Natural killer cell (primary cell): ENCODE data around the gene ANKRD11. TPM values are rescaled to one million over a fixed set of nuclear protein-coding genes. Genes with fewer than 3 reads are reported as not detected.
A peak's percentile ranks its signal among the peaks of the same experiment; 100 is the strongest.

Experiments used
- ATAC-seq, 3 donors: fragments of 150-1000 bp in 2 of 3; fragments of 200-7000 bp in 1 of 3; cut with Tn5 transposase; 1 replicate in 1 of 3; 2 replicates in 2 of 3; pipeline ENCODE4 v1.10.0; 2021; ENCODE audit warnings: mild to moderate bottlenecking in 2 of 3, moderate library complexity in 2 of 3
- DNase-seq, 2 donors: peaks; one replicate each; pipeline versions ENCODE4 v3.0.0 to v3.0.0-alpha.2; 2013 to 2021; ENCODE audit warnings: mixed read lengths in 1 of 2
- H3K27ac ChIP-seq: one replicate; pipeline ENCODE4 v1.5.1; 2013; ENCODE audit warnings: mild to moderate bottlenecking, low read length
- H3K27me3 ChIP-seq: one replicate; pipeline ENCODE4 v1.6.1; 2013; ENCODE audit warnings: low read length; ENCODE audit not compliant: control insufficient read depth, insufficient read depth
- H3K36me3 ChIP-seq: one replicate; pipeline ENCODE4 v1.6.1; 2013; ENCODE audit warnings: low read length; ENCODE audit not compliant: control insufficient read depth, insufficient read depth
- H3K4me1 ChIP-seq: one replicate; pipeline ENCODE4 v1.6.1; 2013; ENCODE audit warnings: low read length; ENCODE audit not compliant: control insufficient read depth, insufficient read depth
- H3K4me3 ChIP-seq: one replicate; pipeline ENCODE4 v1.5.1; 2013; ENCODE audit warnings: low read length
- H3K9me3 ChIP-seq: one replicate; pipeline ENCODE4 v1.6.1; 2013; ENCODE audit warnings: low read length; ENCODE audit not compliant: control insufficient read depth, insufficient read depth
- H3K27ac Mint-ChIP-seq, 2 donors: one replicate each; pipeline ENCODE4 v1.8.0; 2022; ENCODE audit warnings: mild to moderate bottlenecking in 2 of 2, mixed read lengths in 2 of 2, moderate library complexity in 1 of 2
- H3K27me3 Mint-ChIP-seq, 2 donors: one replicate each; pipeline ENCODE4 v1.8.0; 2022; ENCODE audit warnings: low read depth in 2 of 2, mixed read lengths in 2 of 2
- H3K36me3 Mint-ChIP-seq: one replicate; pipeline ENCODE4 v1.8.0; 2022; ENCODE audit warnings: mixed read lengths
- H3K4me1 Mint-ChIP-seq, 2 donors: one replicate each; pipeline ENCODE4 v1.8.0; 2022; ENCODE audit warnings: mixed read lengths in 2 of 2
- H3K4me3 Mint-ChIP-seq: one replicate; pipeline ENCODE4 v1.8.0; 2022; ENCODE audit warnings: mild to moderate bottlenecking, moderate library complexity, mixed read lengths
- H3K9me3 Mint-ChIP-seq, 2 donors: one replicate each; pipeline ENCODE4 v1.8.0; 2022; ENCODE audit warnings: mixed read lengths in 2 of 2
- WGBS: methylation state at CpG from one replicate; pipeline ENCODE4 v1.1.7; 2013; ENCODE audit warnings: missing lambda C conversion rate; ENCODE audit not compliant: insufficient coverage; 5-methylcytosine and 5-hydroxymethylcytosine counted together
- intact Hi-C: fragments of 100-400 bp; cut with micrococcal nuclease; formaldehyde crosslinking; loops from one replicate; pipeline ENCODE4 v1.14.2; 2022
- total RNA-seq, 4 donors: library from RNA; stranded (reverse); fragments of 120-200 nt in 1 of 4; gene quantifications; one replicate each; pipeline versions ENCODE4 v1.2.3 to v1.2.4, GENCODE V29; 2013 to 2022
- TF ChIP-seq, protein P1 (sequence below): fragments of 200-600 bp; IDR thresholded peaks from one replicate; pipeline ENCODE4 v1.8.0; 2022; ENCODE audit warnings: antibody characterized with exemption

ANKRD11 gene
- total RNA-seq, 3 donors from 2014 or later (not counting 1 experiment from before 2014, with no cell fraction given), result 230 to 299 (median 287) TPM

DNA sequence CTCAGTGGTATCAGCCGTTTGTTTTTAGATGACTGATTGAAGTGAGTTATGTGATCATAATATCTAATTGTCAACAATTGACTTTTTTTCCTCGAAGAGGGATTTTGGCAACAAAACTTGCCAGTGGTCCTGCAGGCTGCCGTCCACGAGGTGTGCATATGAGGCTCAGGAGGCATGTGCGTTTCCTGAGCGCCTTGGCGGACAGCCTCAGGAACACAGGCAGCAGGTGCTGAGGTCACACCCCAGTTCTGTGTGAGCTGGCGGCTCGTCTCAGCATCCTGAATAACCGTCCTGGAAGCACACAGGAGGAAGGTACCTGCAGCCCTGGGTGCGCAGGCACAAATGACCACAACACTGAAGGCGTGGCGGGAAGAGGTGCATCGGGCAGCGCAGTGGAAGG is 29.5 kb upstream of the ANKRD11 start:
- DNase-seq (no peak), ATAC-seq (no peak)
- peaks cover 0 to 4% of the 10 kb centered on the region in 2 donors for H3K4me1 Mint-ChIP-seq
- H3K4me3 Mint-ChIP-seq, result no peak overlapping the region
- Histone ChIP-seq H3K9me3 (no peaks in the 10 kb centered on the region), H3K27me3 (no peaks in the 10 kb centered on the region), H3K36me3 (peaks cover 64% of the 10 kb centered on the region), H3K27ac (no peak overlapping the region), H3K4me3 (no peak overlapping the region), H3K4me1 (no peaks in the 10 kb centered on the region)
- intact Hi-C loops, result no loop called here
- WGBS, result 92% methylated on average over 15 of the region's 15 CpGs
- TF ChIP-seq, protein P1, sequence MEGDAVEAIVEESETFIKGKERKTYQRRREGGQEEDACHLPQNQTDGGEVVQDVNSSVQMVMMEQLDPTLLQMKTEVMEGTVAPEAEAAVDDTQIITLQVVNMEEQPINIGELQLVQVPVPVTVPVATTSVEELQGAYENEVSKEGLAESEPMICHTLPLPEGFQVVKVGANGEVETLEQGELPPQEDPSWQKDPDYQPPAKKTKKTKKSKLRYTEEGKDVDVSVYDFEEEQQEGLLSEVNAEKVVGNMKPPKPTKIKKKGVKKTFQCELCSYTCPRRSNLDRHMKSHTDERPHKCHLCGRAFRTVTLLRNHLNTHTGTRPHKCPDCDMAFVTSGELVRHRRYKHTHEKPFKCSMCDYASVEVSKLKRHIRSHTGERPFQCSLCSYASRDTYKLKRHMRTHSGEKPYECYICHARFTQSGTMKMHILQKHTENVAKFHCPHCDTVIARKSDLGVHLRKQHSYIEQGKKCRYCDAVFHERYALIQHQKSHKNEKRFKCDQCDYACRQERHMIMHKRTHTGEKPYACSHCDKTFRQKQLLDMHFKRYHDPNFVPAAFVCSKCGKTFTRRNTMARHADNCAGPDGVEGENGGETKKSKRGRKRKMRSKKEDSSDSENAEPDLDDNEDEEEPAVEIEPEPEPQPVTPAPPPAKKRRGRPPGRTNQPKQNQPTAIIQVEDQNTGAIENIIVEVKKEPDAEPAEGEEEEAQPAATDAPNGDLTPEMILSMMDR, result no peak
- no peaks in the 10 kb centered on the region for H3K27me3 Mint-ChIP-seq
- no peaks in the 10 kb centered on the region for H3K9me3 Mint-ChIP-seq
- H3K36me3 Mint-ChIP-seq, result peaks cover 15% of the 10 kb centered on the region
- no peak overlapping the region for H3K27ac Mint-ChIP-seq

DNA sequence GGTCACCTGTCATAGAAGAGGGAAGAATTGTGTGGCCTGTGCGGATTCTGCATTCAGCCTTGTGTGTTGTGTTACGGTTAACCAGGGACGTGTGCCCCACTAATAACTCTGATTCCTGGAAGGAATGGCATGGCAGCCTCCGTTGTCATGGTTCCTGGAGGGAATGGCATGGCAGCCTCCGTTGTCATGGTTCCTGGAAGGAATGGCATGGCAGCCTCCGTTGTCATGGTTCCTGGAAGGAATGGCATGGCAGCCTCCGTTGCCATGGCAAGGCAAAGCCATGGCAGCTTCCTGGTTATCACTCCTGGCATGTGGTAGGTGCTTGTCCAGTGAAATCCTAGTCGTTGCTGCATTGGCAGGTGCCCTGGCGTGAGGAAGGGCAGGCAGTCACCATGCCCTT is 26.8 kb upstream of the ANKRD11 start:
- no peak for ATAC-seq
- Mint-ChIP-seq H3K4me3 (no peak overlapping the region), H3K27me3 (no peaks in the 10 kb centered on the region), H3K27ac (no peak overlapping the region), H3K4me1 (peaks cover 0 to 4% of the 10 kb centered on the region in 2 donors), H3K9me3 (no peaks in the 10 kb centered on the region), H3K36me3 (peaks cover 10% of the 10 kb centered on the region)
- Histone ChIP-seq H3K27ac (no peak overlapping the region), H3K27me3 (no peaks in the 10 kb centered on the region), H3K9me3 (no peaks in the 10 kb centered on the region), H3K4me1 (no peaks in the 10 kb centered on the region), H3K36me3 (peaks cover 53% of the 10 kb centered on the region), H3K4me3 (no peak overlapping the region)
- 87% methylated on average over 9 of the region's 9 CpGs for WGBS
- DNase-seq, result no peak
- intact Hi-C loops, result no loop called here
- TF ChIP-seq, protein P1, result no peak

DNA sequence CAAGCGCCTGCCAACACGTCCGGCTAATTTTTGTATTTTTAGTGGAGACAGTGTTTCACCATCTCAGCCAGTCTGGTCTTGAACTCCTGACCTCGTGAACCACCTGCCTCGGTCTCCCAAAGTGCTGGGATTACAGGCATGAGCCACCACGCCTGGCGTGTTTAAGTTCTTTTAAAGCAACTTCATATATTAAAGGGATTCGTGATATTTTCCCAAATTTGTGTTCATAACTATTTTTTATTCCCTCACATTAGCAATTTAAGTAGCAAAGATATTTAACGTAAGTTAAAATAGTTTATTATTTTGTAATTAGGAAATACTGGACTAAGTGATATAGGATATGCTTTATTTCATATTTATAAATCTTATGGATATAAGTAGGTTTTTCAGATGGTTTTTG is 22.1 kb upstream of the ANKRD11 start:
- H3K27me3 ChIP-seq, result no peaks in the 10 kb centered on the region
- Mint-ChIP-seq H3K27me3 (no peaks in the 10 kb centered on the region), H3K9me3 (no peaks in the 10 kb centered on the region), H3K36me3 (no peaks in the 10 kb centered on the region), H3K27ac (no peak overlapping the region), H3K4me1 (peaks cover 0 to 5% of the 10 kb centered on the region in 2 donors), H3K4me3 (no peak overlapping the region)
- no peak overlapping the region for H3K27ac ChIP-seq
- TF ChIP-seq, protein P1, result no peak
- H3K9me3 ChIP-seq, result no peaks in the 10 kb centered on the region
- intact Hi-C loops, result no loop called here
- peaks cover 16% of the 10 kb centered on the region for H3K4me1 ChIP-seq
- ATAC-seq, result no peak
- WGBS, result over 99% methylated on average over 7 of the region's 9 CpGs
- DNase-seq, result no peak
- H3K4me3 ChIP-seq, result no peak overlapping the region
- peaks cover 38% of the 10 kb centered on the region for H3K36me3 ChIP-seq

DNA sequence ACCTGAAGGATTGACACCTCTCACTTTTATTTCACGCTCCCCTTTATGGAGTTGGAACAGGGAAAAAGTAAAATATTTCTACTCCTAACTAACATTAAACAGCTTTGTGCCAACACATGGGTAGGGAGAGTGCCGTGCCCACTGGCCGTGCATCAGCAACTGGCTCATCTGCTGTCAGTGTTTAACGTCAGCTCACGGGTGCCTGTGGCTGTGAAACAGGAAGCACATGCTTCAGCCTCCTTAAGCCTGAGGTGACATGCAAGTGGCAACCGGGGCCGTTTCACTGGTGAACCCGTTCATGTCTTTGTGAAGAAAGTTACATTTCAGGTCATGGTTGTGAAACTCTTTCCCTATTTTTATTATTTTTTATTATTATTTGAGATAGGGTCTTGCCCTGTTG is 21.0 kb upstream of the ANKRD11 start:
- Histone ChIP-seq H3K9me3 (no peaks in the 10 kb centered on the region), H3K27me3 (no peaks in the 10 kb centered on the region), H3K4me3 (no peak overlapping the region), H3K27ac (no peak overlapping the region), H3K36me3 (peaks cover 31% of the 10 kb centered on the region), H3K4me1 (peaks cover 25% of the 10 kb centered on the region)
- Mint-ChIP-seq H3K27ac (peak overlapping the region in 1 of 2 donors; percentile 51), H3K9me3 (no peaks in the 10 kb centered on the region), H3K27me3 (no peaks in the 10 kb centered on the region), H3K36me3 (no peaks in the 10 kb centered on the region), H3K4me1 (peaks cover 11 to 13% of the 10 kb centered on the region in 2 donors), H3K4me3 (peak overlapping the region; percentile 21)
- TF ChIP-seq, protein P1, result no peak
- intact Hi-C loops, result no loop called here
- no peak for DNase-seq
- WGBS, result 10% methylated on average over 4 of the region's 8 CpGs
- ATAC-seq, result no peak
